Panc1 (cell line): ENCODE measurements around the gene ALK. TPM values are rescaled to one million over a fixed set of nuclear protein-coding genes. Genes with fewer than 3 reads are reported as not detected.

Experiments used
- ATAC-seq: fragments of 200-7000 bp; cut with Tn5 transposase; 2 replicates; pipeline ENCODE4 v1.9.1; 2020; ENCODE audit warnings: mild to moderate bottlenecking, moderate library complexity
- BruUV-seq: library from RNA; stranded (reverse); fragments of 400-500 nt; replicated peaks from 2 replicates; lab custom pipeline; 2021; lab: Mats Ljungman, UMichigan
- CTCF ChIA-PET: fragments of 300-600 bp; sonication (Branson Sonifier 250); formaldehyde crosslinking; loops from one replicate; lab custom pipeline; 2022; ENCODE audit warnings: antibody characterized with exemption; lab: Charles Lee
- POLR2A ChIA-PET: fragments of 300-600 bp; sonication (Branson Sonifier 250); formaldehyde crosslinking; loops from one replicate; lab custom pipeline; 2022; ENCODE audit warnings: antibody characterized with exemption; lab: Charles Lee
- DNase-seq: peaks from one replicate; pipeline ENCODE4 v3.0.0-alpha.2; 2010; ENCODE audit warnings: low read depth, low spot score
- H3K27ac ChIP-seq: 2 replicates; pipeline ENCODE4 v1.5.1; 2011; ENCODE audit warnings: mild to moderate bottlenecking, low read length, inconsistent platforms
- H3K27me3 ChIP-seq: fragments of 200-500 bp; sonication (Bioruptor generic); 2 replicates; pipeline ENCODE4 v1.6.0; 2014; ENCODE audit warnings: low read length, inconsistent platforms; ENCODE audit not compliant: control insufficient read depth, insufficient read depth
- H3K36me3 ChIP-seq: fragments of 200-500 bp; sonication (Bioruptor generic); 2 replicates; pipeline ENCODE4 v1.5.1; 2014; ENCODE audit warnings: inconsistent platforms, mild to moderate bottlenecking, low read length, moderate library complexity; ENCODE audit not compliant: control insufficient read depth, insufficient read depth
- H3K4me1 ChIP-seq: 2 replicates; pipeline ENCODE4 v1.5.1; 2011; ENCODE audit warnings: inconsistent platforms, mild to moderate bottlenecking, low read length, moderate library complexity; ENCODE audit not compliant: control insufficient read depth, insufficient read depth
- H3K4me3 ChIP-seq, 2 experiments: 2 replicates each; pipeline ENCODE4 v1.5.1; 2011 to 2012; ENCODE audit warnings: low read depth in 2 of 2, low read length in 2 of 2, mild to moderate bottlenecking in 2 of 2, inconsistent platforms in 1 of 2, moderate library complexity in 1 of 2
- H3K9me3 ChIP-seq: fragments of 200-500 bp; sonication (Bioruptor generic); 2 replicates; pipeline ENCODE4 v1.5.1; 2014; ENCODE audit warnings: low read depth, mild to moderate bottlenecking, inconsistent platforms, low read length, moderate library complexity; ENCODE audit not compliant: control insufficient read depth, insufficient read depth
- POLR2AphosphoS5 ChIP-seq: IDR thresholded peaks from 2 replicates; pipeline ENCODE4 v1.6.1; 2012; ENCODE audit warnings: mild to moderate bottlenecking, low read depth, low read length, moderate library complexity
- SIN3A ChIP-seq: IDR thresholded peaks from 2 replicates; pipeline ENCODE4 v1.6.1; 2012; ENCODE audit warnings: low read depth, mild to moderate bottlenecking, low read length, moderate library complexity, borderline replicate concordance; ENCODE audit not compliant: insufficient read depth
- TCF7L2 ChIP-seq: IDR thresholded peaks from 2 replicates; pipeline ENCODE4 v1.6.1; 2011; ENCODE audit warnings: mild to moderate bottlenecking, low read depth, low read length, inconsistent platforms
- in situ Hi-C: cut with HindIII; loops from 2 replicates; pipeline ENCODE4 v1.10.0; 2016; ENCODE audit warnings: low sequenced_read_pairs, low pct_unique_long_range_greater_than_20kb
- intact Hi-C: fragments of 100-400 bp; cut with micrococcal nuclease; formaldehyde crosslinking; loops from one replicate; pipeline ENCODE4 v1.10.0; 2022; ENCODE audit not compliant: unreplicated experiment
- total RNA-seq: library from RNA; stranded (reverse); gene quantifications from one replicate; pipeline ENCODE4 v1.2.1, GENCODE V29; 2021; ENCODE audit not compliant: unreplicated experiment
- TF ChIP-seq, protein P1 (sequence below), 2 experiments: IDR thresholded peaks; 2 replicates each; pipeline ENCODE4 v1.6.1; 2011 to 2012; ENCODE audit warnings: low read depth in 2 of 2, control low read depth in 1 of 2, low read length in 1 of 2, mild to moderate bottlenecking in 1 of 2, moderate library complexity in 1 of 2; ENCODE audit not compliant: insufficient read depth in 1 of 2
- TF ChIP-seq, protein P2 (sequence below): fragments of 450-650 bp; IDR thresholded peaks from 2 replicates; pipeline ENCODE4 v1.5.1; 2017; ENCODE audit warnings: mild to moderate bottlenecking

The ALK gene
- total RNA-seq, 1 experiment from 2014 or later = not detected

DNA sequence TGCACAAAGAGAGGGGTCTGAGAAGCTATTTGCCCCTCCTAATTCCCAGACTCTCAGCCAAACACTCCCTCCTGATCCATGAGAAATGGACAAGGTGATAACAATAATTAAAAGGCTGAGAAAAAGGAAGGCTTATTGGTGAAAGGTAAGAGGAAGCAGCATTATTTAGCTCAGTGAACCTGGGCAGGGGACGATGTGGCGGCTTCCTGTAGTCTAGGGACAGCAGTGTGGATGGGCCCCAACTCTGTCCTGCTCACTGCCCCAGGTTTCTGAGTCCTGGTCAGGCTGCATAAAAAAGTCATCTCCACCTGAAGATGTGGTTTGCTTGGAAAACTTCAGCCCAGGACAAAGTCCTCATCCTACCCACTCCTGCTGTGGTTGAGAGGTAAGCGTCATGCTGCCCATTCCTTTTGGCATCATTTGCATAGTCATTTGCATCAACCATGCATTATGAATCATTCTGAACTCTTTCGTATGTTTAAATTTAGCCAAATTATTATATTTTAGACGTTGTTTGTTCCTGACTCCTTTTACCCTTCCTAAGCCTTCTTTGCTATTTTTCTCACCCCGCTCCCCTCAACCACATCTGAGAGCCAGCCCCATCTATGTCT is 679.3 kb downstream of the ALK start:
- H3K27me3 ChIP-seq = no peaks in the 10 kb centered on the region; the same call in 1 of the 2 replicates
- CTCF ChIA-PET = no interaction called here
- no peak for DNase-seq
- no peaks in the 10 kb centered on the region for H3K9me3 ChIP-seq
- H3K27ac ChIP-seq = no peak overlapping the region
- no peak for ATAC-seq
- BruUV-seq = no TSS peak
- H3K36me3 ChIP-seq = no peaks in the 10 kb centered on the region
- intact Hi-C loops (no loop called here), in situ Hi-C loops (no loop called here)
- no peaks in the 10 kb centered on the region for H3K4me1 ChIP-seq
- POLR2A ChIA-PET = interaction anchor here (0.5 kb wide), 1 partner anchor 384 kb away, joined by 4 read pairs; no protein-coding TSS in a partner anchor
- TF ChIP-seq, protein P1, sequence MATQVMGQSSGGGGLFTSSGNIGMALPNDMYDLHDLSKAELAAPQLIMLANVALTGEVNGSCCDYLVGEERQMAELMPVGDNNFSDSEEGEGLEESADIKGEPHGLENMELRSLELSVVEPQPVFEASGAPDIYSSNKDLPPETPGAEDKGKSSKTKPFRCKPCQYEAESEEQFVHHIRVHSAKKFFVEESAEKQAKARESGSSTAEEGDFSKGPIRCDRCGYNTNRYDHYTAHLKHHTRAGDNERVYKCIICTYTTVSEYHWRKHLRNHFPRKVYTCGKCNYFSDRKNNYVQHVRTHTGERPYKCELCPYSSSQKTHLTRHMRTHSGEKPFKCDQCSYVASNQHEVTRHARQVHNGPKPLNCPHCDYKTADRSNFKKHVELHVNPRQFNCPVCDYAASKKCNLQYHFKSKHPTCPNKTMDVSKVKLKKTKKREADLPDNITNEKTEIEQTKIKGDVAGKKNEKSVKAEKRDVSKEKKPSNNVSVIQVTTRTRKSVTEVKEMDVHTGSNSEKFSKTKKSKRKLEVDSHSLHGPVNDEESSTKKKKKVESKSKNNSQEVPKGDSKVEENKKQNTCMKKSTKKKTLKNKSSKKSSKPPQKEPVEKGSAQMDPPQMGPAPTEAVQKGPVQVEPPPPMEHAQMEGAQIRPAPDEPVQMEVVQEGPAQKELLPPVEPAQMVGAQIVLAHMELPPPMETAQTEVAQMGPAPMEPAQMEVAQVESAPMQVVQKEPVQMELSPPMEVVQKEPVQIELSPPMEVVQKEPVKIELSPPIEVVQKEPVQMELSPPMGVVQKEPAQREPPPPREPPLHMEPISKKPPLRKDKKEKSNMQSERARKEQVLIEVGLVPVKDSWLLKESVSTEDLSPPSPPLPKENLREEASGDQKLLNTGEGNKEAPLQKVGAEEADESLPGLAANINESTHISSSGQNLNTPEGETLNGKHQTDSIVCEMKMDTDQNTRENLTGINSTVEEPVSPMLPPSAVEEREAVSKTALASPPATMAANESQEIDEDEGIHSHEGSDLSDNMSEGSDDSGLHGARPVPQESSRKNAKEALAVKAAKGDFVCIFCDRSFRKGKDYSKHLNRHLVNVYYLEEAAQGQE (IDR thresholded peaks at IDR 0.05; ENCODE audit: insufficient read depth in 1 of 2, low read depth in 2 of 2, low read length in 1 of 2) = no peak
- TF ChIP-seq, protein P2, sequence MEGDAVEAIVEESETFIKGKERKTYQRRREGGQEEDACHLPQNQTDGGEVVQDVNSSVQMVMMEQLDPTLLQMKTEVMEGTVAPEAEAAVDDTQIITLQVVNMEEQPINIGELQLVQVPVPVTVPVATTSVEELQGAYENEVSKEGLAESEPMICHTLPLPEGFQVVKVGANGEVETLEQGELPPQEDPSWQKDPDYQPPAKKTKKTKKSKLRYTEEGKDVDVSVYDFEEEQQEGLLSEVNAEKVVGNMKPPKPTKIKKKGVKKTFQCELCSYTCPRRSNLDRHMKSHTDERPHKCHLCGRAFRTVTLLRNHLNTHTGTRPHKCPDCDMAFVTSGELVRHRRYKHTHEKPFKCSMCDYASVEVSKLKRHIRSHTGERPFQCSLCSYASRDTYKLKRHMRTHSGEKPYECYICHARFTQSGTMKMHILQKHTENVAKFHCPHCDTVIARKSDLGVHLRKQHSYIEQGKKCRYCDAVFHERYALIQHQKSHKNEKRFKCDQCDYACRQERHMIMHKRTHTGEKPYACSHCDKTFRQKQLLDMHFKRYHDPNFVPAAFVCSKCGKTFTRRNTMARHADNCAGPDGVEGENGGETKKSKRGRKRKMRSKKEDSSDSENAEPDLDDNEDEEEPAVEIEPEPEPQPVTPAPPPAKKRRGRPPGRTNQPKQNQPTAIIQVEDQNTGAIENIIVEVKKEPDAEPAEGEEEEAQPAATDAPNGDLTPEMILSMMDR = no peak
- TF ChIP-seq TCF7L2 (no peak), SIN3A (no peak)
- H3K4me3 ChIP-seq = no peak overlapping the region

DNA sequence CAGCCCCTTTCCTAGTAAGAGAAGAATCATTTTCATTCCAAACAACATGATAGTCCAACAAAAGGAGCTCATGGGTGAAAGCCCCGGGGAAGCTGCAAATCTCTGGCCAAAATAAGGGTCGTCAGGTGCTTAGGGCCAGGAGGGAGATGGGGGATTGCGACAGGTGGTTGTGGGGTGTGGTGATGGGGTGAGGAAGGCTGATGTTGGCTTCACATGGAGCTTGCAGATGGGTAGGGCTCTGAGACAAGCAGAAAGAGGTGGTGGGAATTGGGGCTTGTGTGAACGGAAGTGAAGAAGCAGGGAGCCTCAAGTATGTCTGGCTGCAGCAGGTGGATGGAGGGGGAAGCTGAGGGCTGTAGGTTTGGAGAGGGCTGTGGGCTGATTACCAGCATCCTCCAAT is 680.0 kb downstream of the ALK start:
- TF ChIP-seq TCF7L2 = no peak
- no peak for TF ChIP-seq POLR2AphosphoS5
- TF ChIP-seq, protein P1 (IDR thresholded peaks at IDR 0.05; ENCODE audit: insufficient read depth in 1 of 2, low read depth in 2 of 2, low read length in 1 of 2) = no peak
- TF ChIP-seq SIN3A = no peak
- TF ChIP-seq, protein P2 = no peak
- intact Hi-C loops (no loop called here), in situ Hi-C loops (no loop called here)
- Histone ChIP-seq H3K4me3 (no peak overlapping the region), H3K27ac (no peak overlapping the region), H3K36me3 (no peaks in the 10 kb centered on the region), H3K4me1 (no peaks in the 10 kb centered on the region), H3K9me3 (no peaks in the 10 kb centered on the region), H3K27me3 (no peaks in the 10 kb centered on the region; the same call in 1 of the 2 replicates)
- ChIA-PET POLR2A (interaction anchor here (0.5 kb wide), 1 partner anchor 384 kb away, joined by 4 read pairs; no protein-coding TSS in a partner anchor), CTCF (no interaction called here)
- no peak for DNase-seq
- no peak for ATAC-seq
- no TSS peak for BruUV-seq
